Panc1 (cell line): Measurements from ENCODE around the gene AARS2. TPM values are rescaled to one million over a fixed set of nuclear protein-coding genes. Genes with fewer than 3 reads are reported as not detected.

Source experiments
- ATAC-seq: fragments of 200-7000 bp; cut with Tn5 transposase; 2 replicates; pipeline ENCODE4 v1.9.1; 2020; ENCODE audit warnings: mild to moderate bottlenecking, moderate library complexity
- BruUV-seq: library from RNA; stranded (reverse); fragments of 400-500 nt; replicated peaks from 2 replicates; lab custom pipeline; 2021; lab: Mats Ljungman, UMichigan
- CTCF ChIA-PET: fragments of 300-600 bp; sonication (Branson Sonifier 250); formaldehyde crosslinking; loops from one replicate; lab custom pipeline; 2022; ENCODE audit warnings: antibody characterized with exemption; lab: Charles Lee
- POLR2A ChIA-PET: fragments of 300-600 bp; sonication (Branson Sonifier 250); formaldehyde crosslinking; loops from one replicate; lab custom pipeline; 2022; ENCODE audit warnings: antibody characterized with exemption; lab: Charles Lee
- DNase-seq: peaks from one replicate; pipeline ENCODE4 v3.0.0-alpha.2; 2010; ENCODE audit warnings: low read depth, low spot score
- H3K27ac ChIP-seq: 2 replicates; pipeline ENCODE4 v1.5.1; 2011; ENCODE audit warnings: mild to moderate bottlenecking, low read length, inconsistent platforms
- H3K27me3 ChIP-seq: fragments of 200-500 bp; sonication (Bioruptor generic); 2 replicates; pipeline ENCODE4 v1.6.0; 2014; ENCODE audit warnings: low read length, inconsistent platforms; ENCODE audit not compliant: control insufficient read depth, insufficient read depth
- H3K36me3 ChIP-seq: fragments of 200-500 bp; sonication (Bioruptor generic); 2 replicates; pipeline ENCODE4 v1.5.1; 2014; ENCODE audit warnings: inconsistent platforms, mild to moderate bottlenecking, low read length, moderate library complexity; ENCODE audit not compliant: control insufficient read depth, insufficient read depth
- H3K4me1 ChIP-seq: 2 replicates; pipeline ENCODE4 v1.5.1; 2011; ENCODE audit warnings: inconsistent platforms, mild to moderate bottlenecking, low read length, moderate library complexity; ENCODE audit not compliant: control insufficient read depth, insufficient read depth
- H3K4me3 ChIP-seq, 2 experiments: 2 replicates each; pipeline ENCODE4 v1.5.1; 2011 to 2012; ENCODE audit warnings: low read depth in 2 of 2, low read length in 2 of 2, mild to moderate bottlenecking in 2 of 2, inconsistent platforms in 1 of 2, moderate library complexity in 1 of 2
- H3K9me3 ChIP-seq: fragments of 200-500 bp; sonication (Bioruptor generic); 2 replicates; pipeline ENCODE4 v1.5.1; 2014; ENCODE audit warnings: low read depth, mild to moderate bottlenecking, inconsistent platforms, low read length, moderate library complexity; ENCODE audit not compliant: control insufficient read depth, insufficient read depth
- POLR2AphosphoS5 ChIP-seq: IDR thresholded peaks from 2 replicates; pipeline ENCODE4 v1.6.1; 2012; ENCODE audit warnings: mild to moderate bottlenecking, low read depth, low read length, moderate library complexity
- SIN3A ChIP-seq: IDR thresholded peaks from 2 replicates; pipeline ENCODE4 v1.6.1; 2012; ENCODE audit warnings: low read depth, mild to moderate bottlenecking, low read length, moderate library complexity, borderline replicate concordance; ENCODE audit not compliant: insufficient read depth
- TCF7L2 ChIP-seq: IDR thresholded peaks from 2 replicates; pipeline ENCODE4 v1.6.1; 2011; ENCODE audit warnings: mild to moderate bottlenecking, low read depth, low read length, inconsistent platforms
- in situ Hi-C: cut with HindIII; loops from 2 replicates; pipeline ENCODE4 v1.10.0; 2016; ENCODE audit warnings: low sequenced_read_pairs, low pct_unique_long_range_greater_than_20kb
- intact Hi-C: fragments of 100-400 bp; cut with micrococcal nuclease; formaldehyde crosslinking; loops from one replicate; pipeline ENCODE4 v1.10.0; 2022; ENCODE audit not compliant: unreplicated experiment
- total RNA-seq: library from RNA; stranded (reverse); gene quantifications from one replicate; pipeline ENCODE4 v1.2.1, GENCODE V29; 2021; ENCODE audit not compliant: unreplicated experiment
- TF ChIP-seq, protein P1 (sequence below), 2 experiments: IDR thresholded peaks; 2 replicates each; pipeline ENCODE4 v1.6.1; 2011 to 2012; ENCODE audit warnings: low read depth in 2 of 2, control low read depth in 1 of 2, low read length in 1 of 2, mild to moderate bottlenecking in 1 of 2, moderate library complexity in 1 of 2; ENCODE audit not compliant: insufficient read depth in 1 of 2
- TF ChIP-seq, protein P2 (sequence below): fragments of 450-650 bp; IDR thresholded peaks from 2 replicates; pipeline ENCODE4 v1.5.1; 2017; ENCODE audit warnings: mild to moderate bottlenecking

Gene AARS2
- total RNA-seq, 1 experiment from 2014 or later = 13.1 TPM

GRCh38 chr6:44355640-44356039 lies 42.5 kb upstream of the AARS2 start:
- POLR2A ChIA-PET = no interaction called here
- DNase-seq (no peak), ATAC-seq (no peak)
- TF ChIP-seq POLR2AphosphoS5 (no peak), TCF7L2 (no peak), SIN3A (no peak)
- TF ChIP-seq, protein P1, sequence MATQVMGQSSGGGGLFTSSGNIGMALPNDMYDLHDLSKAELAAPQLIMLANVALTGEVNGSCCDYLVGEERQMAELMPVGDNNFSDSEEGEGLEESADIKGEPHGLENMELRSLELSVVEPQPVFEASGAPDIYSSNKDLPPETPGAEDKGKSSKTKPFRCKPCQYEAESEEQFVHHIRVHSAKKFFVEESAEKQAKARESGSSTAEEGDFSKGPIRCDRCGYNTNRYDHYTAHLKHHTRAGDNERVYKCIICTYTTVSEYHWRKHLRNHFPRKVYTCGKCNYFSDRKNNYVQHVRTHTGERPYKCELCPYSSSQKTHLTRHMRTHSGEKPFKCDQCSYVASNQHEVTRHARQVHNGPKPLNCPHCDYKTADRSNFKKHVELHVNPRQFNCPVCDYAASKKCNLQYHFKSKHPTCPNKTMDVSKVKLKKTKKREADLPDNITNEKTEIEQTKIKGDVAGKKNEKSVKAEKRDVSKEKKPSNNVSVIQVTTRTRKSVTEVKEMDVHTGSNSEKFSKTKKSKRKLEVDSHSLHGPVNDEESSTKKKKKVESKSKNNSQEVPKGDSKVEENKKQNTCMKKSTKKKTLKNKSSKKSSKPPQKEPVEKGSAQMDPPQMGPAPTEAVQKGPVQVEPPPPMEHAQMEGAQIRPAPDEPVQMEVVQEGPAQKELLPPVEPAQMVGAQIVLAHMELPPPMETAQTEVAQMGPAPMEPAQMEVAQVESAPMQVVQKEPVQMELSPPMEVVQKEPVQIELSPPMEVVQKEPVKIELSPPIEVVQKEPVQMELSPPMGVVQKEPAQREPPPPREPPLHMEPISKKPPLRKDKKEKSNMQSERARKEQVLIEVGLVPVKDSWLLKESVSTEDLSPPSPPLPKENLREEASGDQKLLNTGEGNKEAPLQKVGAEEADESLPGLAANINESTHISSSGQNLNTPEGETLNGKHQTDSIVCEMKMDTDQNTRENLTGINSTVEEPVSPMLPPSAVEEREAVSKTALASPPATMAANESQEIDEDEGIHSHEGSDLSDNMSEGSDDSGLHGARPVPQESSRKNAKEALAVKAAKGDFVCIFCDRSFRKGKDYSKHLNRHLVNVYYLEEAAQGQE (IDR thresholded peaks at IDR 0.05; ENCODE audit: insufficient read depth in 1 of 2, low read depth in 2 of 2, low read length in 1 of 2) = no peak
- TF ChIP-seq, protein P2, sequence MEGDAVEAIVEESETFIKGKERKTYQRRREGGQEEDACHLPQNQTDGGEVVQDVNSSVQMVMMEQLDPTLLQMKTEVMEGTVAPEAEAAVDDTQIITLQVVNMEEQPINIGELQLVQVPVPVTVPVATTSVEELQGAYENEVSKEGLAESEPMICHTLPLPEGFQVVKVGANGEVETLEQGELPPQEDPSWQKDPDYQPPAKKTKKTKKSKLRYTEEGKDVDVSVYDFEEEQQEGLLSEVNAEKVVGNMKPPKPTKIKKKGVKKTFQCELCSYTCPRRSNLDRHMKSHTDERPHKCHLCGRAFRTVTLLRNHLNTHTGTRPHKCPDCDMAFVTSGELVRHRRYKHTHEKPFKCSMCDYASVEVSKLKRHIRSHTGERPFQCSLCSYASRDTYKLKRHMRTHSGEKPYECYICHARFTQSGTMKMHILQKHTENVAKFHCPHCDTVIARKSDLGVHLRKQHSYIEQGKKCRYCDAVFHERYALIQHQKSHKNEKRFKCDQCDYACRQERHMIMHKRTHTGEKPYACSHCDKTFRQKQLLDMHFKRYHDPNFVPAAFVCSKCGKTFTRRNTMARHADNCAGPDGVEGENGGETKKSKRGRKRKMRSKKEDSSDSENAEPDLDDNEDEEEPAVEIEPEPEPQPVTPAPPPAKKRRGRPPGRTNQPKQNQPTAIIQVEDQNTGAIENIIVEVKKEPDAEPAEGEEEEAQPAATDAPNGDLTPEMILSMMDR = no peak
- Histone ChIP-seq H3K4me3 (no peak overlapping the region), H3K27ac (no peak overlapping the region), H3K9me3 (no peaks in the 10 kb centered on the region), H3K4me1 (no peaks in the 10 kb centered on the region), H3K36me3 (no peaks in the 10 kb centered on the region), H3K27me3 (peaks cover 3% of the 10 kb centered on the region; the same call in 1 of the 2 replicates)
- CTCF ChIA-PET = no interaction called here
- in situ Hi-C loops (no loop called here), intact Hi-C loops (no loop called here)
- BruUV-seq = no TSS peak

GRCh38 chr6:44353336-44353735 lies 40.2 kb upstream of the AARS2 start:
- Histone ChIP-seq H3K9me3 (no peaks in the 10 kb centered on the region), H3K36me3 (no peaks in the 10 kb centered on the region), H3K4me3 (no peak overlapping the region), H3K27ac (no peak overlapping the region), H3K27me3 (peaks cover 3% of the 10 kb centered on the region; the same call in 1 of the 2 replicates), H3K4me1 (no peaks in the 10 kb centered on the region)
- BruUV-seq = no TSS peak
- in situ Hi-C loops (no loop called here), intact Hi-C loops (no loop called here)
- CTCF ChIA-PET = no interaction called here
- TF ChIP-seq, protein P1 (IDR thresholded peaks at IDR 0.05; ENCODE audit: insufficient read depth in 1 of 2, low read depth in 2 of 2, low read length in 1 of 2) = no peak
- TF ChIP-seq, protein P2 = no peak
- TF ChIP-seq TCF7L2 (no peak), SIN3A (no peak), POLR2AphosphoS5 (no peak)
- DNase-seq = no peak
- no peak for ATAC-seq
- POLR2A ChIA-PET = no interaction called here
